ENCODE results near the gene ZCCHC3.

Gene ZCCHC3

DNA sequence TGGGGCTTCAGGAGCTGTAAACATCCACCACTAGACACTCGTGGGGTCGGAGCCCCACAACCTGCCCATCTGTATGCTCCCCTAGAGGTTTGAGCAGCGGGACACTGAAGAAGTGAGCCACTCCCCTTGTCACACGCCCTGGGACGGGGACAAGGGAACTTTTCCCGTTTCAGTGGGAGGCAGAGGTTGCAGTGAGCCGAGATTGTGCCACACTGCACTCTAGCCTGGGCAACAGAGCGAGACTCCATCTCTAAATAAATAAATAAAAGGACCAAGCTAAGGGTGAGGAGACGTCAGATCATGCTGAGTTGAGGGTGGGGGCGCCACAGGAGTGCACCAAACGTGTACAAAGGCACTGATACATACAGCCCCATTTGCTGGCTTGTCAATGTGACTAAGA is 8.4 kb downstream of the ZCCHC3 start:
- TF ChIP-seq, protein P1, sequence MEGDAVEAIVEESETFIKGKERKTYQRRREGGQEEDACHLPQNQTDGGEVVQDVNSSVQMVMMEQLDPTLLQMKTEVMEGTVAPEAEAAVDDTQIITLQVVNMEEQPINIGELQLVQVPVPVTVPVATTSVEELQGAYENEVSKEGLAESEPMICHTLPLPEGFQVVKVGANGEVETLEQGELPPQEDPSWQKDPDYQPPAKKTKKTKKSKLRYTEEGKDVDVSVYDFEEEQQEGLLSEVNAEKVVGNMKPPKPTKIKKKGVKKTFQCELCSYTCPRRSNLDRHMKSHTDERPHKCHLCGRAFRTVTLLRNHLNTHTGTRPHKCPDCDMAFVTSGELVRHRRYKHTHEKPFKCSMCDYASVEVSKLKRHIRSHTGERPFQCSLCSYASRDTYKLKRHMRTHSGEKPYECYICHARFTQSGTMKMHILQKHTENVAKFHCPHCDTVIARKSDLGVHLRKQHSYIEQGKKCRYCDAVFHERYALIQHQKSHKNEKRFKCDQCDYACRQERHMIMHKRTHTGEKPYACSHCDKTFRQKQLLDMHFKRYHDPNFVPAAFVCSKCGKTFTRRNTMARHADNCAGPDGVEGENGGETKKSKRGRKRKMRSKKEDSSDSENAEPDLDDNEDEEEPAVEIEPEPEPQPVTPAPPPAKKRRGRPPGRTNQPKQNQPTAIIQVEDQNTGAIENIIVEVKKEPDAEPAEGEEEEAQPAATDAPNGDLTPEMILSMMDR (IDR thresholded peaks at IDR 0.05; ENCODE audit: low read depth, low read length) = no peak
- no peak overlapping the region for H3K4me3 ChIP-seq (replicated peaks in 1 of 2; ENCODE audit: low read depth in 2 of 2, low read length in 2 of 2)
- no peak for DNase-seq (ENCODE audit: low read depth in 2 of 2)

- no peak overlapping the region for H3K4me3 ChIP-seq (replicated peaks in 1 of 2; ENCODE audit: low read depth in 2 of 2, low read length in 2 of 2)
- TF ChIP-seq, protein P1 (IDR thresholded peaks at IDR 0.05; ENCODE audit: low read depth, low read length) = no peak
- DNase-seq (ENCODE audit: low read depth in 2 of 2) = no peak
Measured at GRCh38 chr20:308427-309038, 11.2 kb downstream of the ZCCHC3 start.

DNA sequence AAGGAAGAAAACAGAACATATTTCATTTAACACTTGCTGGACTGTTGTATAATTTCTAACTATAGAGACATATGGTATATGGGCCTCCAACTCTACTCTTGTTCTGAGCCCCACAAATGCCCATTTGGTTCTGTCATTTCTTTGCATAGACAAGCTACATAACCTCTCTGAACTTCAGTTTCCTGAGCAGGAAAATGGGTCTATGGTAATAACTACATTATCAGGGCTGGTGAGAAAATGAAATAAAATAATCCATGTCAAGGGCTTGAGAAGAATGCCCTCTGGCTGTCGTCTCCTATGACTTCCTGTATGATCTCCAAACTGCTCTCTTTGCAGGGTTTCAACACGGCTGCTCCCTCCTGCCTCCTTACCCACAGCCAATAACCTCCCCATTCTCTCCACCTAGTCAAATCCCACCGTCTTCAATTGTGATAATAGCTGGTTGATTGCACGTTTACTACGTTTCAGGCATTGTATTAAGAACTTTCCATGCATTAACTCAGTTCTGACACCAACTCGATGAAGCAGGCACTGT is 12.0 kb downstream of the ZCCHC3 start:
- peak; percentile 38 to 66 for DNase-seq (ENCODE audit: low read depth in 2 of 2)
- H3K4me3 ChIP-seq (replicated peaks in 1 of 2; ENCODE audit: low read depth in 2 of 2, low read length in 2 of 2) = peak overlapping the region; percentile 47 to 48
- TF ChIP-seq, protein P1 (IDR thresholded peaks at IDR 0.05; ENCODE audit: low read depth, low read length) = no peak

DNA sequence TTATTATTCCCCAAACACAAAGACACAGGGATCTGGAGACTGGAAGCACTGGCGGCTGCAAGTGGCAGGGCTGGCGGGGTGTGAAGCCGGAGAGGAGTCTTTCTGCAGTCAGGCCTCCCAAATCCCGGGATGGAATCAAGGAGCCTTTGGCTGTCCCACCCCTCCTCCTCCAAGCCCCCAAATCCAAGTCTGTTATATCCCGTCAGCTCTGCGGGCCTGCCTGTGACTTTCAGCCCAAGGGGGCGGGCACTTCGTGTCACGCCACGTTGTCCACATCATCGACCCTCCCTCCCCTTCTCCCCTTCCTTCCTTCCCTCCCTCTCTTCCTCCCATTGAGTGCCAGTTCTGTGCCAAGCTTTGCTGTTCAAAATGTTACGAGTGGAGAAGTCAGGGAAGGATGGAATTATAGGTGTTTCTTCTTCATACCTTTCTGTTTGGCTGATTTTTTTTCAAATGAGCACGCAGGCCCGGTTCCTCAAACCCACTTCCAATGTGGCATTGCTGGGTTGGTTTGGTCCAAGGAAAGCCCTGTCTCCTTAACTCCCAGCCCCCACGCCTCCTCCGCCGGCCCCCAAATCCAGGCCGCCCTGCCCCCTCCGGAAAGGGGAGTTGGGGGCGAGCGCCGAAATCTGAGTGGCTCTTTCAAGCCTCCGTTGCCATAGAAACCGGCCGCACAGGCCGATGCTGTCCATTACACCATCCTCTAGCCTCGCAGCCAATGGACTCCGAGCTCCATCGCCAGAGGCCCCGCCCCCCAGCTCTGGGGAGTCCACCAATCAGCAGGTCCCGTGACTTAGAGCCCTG is 12.7 kb downstream of the ZCCHC3 start:
- TF ChIP-seq, protein P1 (IDR thresholded peaks at IDR 0.05; ENCODE audit: low read depth, low read length) = no peak
- H3K4me3 ChIP-seq (replicated peaks in 1 of 2; ENCODE audit: low read depth in 2 of 2, low read length in 2 of 2) = peak overlapping the region; percentile 47 to 48
- peak; percentile 99 to 100 for DNase-seq (ENCODE audit: low read depth in 2 of 2)

GRCh38 chr20:310645-311044 is 13.3 kb downstream of the ZCCHC3 start:
- no peak overlapping the region for H3K4me3 ChIP-seq (replicated peaks in 1 of 2; ENCODE audit: low read depth in 2 of 2, low read length in 2 of 2)
- no peak for DNase-seq (ENCODE audit: low read depth in 2 of 2)
- TF ChIP-seq, protein P1 (IDR thresholded peaks at IDR 0.05; ENCODE audit: low read depth, low read length) = no peak

DNA sequence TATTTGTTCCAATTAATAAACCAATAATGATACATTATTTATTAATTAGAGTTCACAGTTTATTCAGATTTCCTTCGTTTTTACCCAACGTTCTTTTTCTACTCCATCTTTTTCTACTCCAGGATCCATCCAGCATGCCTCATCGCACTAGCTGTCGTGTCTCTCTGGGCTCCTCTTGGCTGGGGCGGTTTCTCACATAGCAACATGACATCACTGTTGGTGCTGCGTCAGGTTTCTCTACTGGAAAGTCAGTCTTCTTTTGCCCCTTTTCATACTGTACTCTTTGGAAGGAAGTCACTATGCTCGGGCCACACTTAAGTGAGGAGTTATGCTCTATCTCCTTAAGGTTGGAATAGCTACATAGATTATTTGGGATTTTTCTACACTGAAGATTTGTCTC is 14.2 kb downstream of the ZCCHC3 start:
- DNase-seq (ENCODE audit: low read depth in 2 of 2) = no peak
- TF ChIP-seq, protein P1 (IDR thresholded peaks at IDR 0.05; ENCODE audit: low read depth, low read length) = no peak
- H3K4me3 ChIP-seq (replicated peaks in 1 of 2; ENCODE audit: low read depth in 2 of 2, low read length in 2 of 2) = no peak overlapping the region

Measured in cardiac fibroblast (primary cell).